Islet precursor cell (in vitro differentiated cells): ENCODE measurements around the gene FOXJ3.

Experiments
- DNase-seq: peaks from one replicate; pipeline ENCODE4 v3.0.0-alpha.2; 2018

FOXJ3 gene

DNA sequence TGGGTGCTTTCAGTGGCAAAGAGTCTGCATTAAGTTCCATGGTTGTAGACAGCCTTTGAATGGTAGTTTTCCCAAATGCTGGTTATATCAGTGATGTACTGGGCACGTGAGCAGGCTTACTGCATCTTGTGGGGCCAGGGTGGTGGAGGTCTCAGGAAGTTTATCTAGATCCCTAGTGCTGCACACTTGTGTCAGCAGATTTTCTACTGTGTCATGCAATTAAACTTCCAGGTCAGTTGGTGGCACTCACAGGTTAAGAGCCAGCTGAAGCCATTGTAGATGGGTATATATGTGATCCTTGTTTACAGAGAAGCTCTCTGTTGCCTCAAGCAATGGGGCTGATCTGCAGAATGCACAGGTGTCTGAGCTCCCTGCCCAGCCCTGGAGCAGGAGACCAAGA lies 33.0 kb downstream of the FOXJ3 start:
- DNase-seq = no peak

DNA sequence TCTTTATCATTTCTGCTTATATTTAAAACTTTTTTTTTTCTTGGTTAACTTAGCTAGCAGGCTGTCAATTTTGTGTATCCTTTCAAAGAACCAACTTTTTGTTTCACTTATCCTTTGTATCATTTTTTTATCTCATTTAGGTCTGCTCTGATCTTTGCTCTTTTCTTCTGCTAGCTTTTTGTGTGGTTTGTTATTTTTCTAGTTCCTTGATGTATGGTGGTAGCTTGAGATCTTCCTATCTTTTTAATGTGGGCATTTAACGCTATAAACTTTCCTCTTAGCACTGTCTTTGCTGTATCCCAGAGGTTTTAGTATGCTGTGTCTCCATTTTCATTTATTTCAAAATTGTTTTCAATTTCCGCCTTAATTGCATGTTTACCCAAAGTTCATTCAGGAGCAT lies 36.5 kb downstream of the FOXJ3 start:
- no peak for DNase-seq

DNA sequence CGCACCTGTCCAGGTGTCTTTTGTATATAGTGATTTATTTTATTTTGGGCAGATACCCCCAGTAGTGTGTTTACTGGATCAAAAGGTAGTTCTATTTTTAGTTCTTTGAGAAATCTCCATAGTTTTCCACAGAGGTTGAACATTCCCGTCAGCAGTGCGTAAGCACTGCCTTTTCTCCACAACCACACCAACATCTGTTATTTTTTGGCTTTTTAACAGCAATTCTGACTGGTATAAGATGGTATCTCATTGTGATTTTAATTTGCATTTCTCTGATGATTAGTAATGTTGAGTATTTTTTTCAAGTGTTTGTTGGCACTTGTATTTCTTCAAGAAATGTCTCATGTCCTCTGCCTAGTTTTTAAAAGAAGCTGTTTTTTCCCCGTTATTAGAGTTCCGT lies 39.2 kb downstream of the FOXJ3 start:
- no peak for DNase-seq

DNA sequence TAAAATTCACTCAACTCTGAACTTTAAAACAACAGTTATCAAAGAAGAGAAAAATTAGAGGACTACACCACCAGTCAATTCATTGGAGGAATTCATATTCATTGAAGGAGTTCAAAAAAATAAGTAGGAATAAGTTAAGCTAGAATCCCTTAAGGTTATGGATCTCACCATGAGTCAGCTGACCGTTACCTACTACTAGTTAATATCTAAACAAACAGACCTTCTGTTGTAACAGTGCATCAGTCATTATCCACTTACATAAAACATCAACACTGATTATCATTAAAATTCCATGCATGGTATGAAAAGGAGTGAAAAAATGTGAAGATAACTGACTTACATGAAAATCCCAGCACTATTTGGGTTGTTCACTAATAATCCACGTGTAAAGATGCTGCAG lies 44.9 kb downstream of the FOXJ3 start:
- no peak for DNase-seq

DNA sequence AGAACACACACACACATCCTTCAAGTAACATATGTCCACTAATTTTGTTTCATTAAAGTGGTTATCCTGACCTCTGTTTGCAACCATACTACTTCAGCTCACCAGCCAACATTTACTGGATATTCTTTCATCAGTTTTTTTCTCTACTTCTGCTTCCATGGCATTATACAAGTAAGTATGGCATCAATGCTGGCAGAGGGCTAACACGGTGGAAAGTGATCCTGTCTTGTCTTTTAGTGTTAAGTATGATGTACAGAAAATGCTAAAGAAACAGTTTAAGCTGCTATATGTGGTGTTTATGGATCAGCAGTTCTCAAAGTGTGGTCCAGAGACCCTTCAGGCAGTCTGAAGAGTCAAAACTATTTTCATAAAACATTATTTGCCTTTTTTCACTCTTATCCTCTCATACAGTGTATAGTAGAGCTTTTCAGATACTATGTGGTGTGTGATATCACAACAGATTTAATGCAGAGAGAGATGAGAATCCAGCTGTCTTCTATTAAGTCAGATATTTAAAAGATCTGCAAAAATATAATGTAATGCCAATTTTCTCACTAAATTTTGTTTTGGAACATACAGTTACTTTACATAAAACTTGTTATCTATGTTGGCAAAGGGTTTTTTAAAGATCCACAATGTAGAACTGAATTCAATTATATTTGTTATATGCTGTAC lies 46.6 kb downstream of the FOXJ3 start:
- no peak for DNase-seq

DNA sequence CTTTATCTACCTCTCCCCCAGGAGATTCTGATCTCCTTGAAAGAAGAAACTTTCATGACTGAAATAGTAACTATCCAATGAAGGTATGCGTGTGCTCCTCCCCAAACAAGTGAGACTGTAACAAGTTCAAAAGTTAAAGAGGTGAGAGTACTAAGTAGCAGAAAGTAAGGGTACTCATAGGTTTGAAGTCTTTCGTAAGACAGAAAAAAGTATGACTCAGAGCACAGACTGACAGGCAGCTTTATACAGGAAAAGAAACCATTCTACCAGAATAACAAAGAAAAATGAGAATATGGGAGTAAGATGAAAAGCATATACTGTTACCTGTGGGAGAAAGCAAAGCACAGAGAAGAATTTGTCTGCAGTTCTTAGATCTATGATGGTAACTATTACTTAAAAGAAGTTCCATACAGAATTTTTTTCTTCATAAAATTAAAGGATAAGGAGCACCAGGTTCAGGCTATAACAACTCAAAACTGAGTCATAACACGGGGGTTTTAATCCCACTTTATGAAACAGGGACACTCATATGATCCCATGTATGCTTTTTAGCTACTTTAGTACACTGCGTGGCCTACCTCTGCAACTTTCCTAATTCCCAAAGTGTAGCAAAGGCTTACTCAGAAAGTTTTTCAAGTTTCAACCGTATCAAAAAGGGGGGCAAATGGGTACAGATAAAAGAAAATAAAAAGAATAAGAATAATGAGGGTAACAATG lies 52.0 kb downstream of the FOXJ3 start:
- no peak for DNase-seq

DNA sequence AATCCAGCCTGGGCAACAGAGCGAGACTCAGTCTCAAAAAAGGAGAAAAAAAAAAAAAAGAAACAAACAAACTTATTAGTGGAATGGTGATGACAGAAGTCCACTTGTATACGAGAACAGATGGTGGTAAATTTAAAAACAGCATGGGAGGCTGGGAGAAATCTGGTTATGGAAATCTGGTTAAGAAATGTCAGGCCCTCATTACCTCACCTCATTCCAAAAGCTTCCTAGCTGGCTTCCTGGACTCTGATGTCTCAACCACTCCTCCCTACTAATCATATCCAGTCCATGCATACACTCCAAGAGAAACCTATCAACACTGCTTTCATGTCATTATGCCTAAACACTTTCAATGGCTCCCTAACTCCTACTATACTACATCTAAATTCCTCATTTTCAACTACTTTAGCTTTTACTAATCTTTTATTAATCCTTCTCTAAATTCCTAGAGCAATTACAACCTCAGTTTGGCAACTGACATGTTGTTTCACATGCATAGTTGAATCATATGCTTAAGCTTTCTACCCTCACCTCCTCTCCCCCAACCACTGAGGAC lies 52.9 kb downstream of the FOXJ3 start:
- no peak for DNase-seq

DNA sequence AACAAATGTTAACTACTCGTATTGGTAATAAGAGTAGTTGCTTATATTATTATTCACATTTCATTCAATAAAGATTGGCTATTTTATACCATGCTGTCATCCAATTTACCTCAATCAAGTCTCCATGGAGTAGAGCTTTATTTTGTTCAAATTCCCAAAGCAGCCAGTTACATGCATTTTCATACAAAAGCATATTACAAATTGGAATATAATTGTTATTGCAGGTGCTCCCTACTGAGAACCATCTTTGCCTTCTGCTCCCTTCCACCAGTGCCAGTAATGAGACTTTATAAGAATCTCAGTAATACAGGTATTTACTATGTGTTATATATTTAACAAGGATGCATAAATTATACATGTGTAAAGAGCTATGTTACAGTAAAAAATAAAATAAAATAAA lies 54.2 kb downstream of the FOXJ3 start:
- no peak for DNase-seq

DNA sequence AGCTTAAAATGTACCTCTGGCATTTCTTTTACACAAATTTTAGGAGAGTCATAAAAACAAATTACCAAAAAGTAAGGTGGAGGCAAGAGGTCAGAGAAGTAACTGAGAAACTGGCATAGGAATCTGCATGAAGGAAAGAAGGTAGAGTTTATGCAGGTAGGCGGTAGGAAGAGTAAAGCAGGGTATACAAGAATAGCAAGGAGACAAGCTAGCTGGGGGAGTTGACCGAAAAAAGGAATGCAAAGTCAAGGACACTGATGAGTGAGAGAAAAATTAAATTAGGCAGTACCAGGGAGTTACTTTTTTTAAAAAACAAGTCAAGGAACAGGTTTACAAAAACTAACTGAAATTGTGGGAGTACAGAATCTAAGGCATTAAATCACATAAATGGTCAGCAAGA lies 56.0 kb downstream of the FOXJ3 start:
- DNase-seq = no peak

DNA sequence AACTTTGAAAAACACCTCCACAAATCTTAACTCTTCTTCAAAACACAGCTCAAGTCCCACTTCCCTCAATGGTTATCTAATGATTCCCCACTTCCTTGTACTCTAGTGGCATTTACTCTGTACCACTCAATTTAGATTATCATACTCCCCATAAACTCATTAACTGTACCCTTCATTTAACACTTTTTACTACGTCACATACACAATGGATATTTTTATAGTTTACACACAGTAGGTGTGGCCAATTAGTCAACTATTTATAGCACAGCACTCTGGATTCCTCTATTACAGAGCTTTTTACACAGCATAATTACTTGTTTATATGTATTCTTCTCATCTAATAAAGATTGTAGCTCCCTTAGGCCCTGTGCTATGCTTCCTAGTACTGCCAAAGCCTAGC lies 62.1 kb downstream of the FOXJ3 start:
- no peak for DNase-seq

DNA sequence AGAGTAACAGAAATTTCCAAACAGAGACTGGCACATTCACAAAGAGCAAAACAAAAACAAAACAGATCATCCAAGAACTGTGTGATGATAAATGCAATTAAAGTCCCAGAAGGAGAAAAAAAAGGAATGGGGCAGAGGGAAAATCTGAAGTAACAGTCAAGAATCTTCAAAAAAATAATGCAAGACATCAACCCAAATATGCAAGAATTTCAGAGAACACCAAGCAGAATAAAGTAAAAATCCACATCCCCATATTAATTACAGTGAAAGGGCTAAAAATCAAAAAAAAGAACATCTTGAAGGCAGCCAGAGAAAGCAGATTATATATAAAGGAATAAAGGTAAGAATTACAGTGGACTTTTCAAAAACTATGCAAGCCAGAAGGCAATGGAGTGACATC lies 67.1 kb downstream of the FOXJ3 start:
- no peak for DNase-seq

DNA sequence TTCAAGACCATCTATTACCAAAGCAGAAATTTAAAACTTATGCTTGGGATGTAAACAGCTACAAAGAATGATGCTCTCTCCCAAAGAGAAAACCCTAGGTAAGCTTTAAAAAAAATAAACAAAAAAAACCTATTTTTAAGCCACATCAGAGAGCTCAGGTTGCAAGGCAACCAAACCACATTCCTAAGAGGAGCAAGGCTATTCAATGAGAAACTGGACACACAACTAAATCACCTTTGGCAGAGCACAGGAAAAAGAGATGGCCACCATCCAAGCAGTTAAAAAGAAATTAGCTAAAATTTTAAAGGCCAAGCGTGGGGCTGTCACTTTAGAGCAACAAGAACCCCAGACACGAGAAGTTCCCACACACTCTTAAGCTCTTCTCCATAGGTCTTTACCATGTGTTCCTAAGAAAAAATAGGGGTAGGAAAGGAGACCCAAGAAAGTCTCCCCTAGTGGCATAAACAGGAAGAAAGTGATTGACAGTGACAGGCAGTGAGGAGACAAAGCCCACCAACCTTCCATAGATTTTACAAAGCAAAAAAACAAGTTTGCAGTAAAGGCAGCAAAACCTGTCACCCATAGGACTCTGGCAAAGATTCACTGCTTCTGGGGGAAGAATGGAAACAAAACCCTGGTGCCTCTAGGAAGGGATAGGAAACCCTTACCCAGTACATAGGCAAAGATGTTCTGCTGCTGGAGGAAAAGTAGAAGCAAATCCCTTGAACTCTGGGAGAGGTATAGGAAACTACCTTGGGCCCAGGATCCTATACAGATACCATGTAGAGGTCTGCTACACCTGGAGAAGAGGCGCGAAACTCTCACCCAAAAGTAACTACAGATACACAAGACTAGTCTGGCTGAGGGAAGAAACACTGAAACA lies 68.5 kb downstream of the FOXJ3 start:
- DNase-seq = peak; percentile 53

DNA sequence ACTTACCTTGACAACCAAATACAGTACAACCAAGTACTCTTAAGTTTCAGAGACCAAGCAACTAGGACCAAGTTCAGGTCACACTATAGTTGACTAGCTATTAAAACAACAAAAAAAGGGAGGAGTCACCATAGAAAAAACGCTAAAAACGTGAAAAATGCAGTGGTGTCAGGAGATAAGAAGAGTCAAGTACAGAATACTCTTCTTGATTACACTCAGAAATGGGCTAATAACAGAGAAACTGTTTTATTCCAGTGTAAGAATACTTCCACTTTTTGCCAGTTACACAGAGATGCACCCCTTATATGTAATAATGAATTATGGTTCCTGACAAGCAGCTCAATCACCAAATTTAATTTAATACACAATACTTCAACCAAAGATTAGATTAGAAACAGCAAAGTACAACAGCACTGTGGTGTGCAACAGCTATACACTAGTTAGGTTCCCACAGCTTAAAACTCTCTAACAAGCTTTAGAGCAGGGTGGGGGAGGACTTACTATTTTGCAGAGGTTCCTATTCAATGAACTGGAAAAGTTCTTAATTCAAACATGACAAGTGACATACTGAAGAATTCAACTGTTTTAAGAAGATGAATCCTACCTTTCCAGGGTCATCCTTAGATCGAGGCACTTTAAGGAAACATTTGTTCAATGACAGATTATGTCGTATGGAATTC lies 70.4 kb downstream of the FOXJ3 start:
- no peak for DNase-seq

DNA sequence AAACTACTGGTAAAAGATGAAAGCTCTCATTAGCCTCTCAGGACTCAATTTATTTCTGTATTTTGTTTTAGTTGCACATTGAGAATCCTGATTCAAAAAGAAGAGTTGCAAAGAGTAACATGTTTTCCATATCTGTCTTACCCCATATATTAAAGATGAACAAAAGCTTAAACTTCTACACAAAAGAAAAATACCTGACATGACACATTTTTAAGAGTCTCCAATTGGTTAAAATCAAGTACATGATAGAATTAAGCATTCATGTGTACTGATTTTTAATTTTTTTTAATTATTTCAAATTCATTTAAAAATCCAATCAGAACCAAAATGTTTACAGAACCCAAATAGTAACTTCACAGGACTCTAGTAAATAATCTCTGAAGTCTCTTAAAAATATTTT lies 72.0 kb downstream of the FOXJ3 start:
- DNase-seq = no peak

DNA sequence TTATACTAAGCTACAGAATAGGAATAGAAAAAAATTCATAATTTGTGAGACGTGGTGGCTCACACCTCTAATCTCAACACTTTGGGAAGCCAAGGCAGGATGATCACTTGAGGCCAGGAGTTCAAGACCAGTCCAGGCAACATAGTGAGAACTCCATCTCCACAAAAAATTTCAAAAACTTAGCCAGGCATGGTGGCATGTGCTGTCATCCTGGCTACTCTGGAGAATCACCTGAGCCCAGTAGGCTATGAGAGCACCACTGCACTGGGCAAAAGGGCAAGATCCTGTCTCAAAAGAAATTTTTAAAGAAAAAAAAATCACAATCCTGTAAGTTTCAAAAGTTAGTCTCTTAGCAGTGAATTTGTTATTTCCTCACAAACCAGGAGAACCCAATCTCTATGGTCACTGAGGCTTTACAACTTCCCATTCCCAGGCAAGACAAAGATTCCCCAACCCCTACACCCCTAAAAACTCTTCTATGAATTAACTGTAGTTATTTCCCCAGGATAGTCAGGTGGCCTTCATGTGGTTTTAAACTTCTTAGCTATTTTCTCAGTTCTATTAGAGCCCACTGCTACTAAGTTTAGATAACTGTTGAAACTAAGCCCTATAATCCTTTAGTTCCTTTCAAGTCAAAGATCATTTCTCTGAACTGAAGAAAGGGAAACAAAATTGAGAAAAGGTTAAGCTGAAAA lies 74.5 kb downstream of the FOXJ3 start:
- no peak for DNase-seq

DNA sequence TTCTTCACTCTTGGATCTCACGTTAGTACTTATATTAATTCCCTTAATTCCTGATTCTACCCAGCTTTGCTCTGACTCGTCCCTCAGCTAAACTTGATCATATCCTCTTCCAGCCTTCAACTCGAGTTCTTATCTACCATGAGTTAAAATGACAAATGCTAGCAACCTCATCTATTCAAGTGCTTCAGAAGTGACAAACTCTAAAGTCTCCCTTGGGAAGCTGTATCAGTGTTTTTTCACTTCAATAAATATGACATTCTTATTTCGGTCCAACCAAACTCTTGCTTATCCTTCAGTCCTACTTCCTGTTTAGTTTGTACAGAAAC lies 75.3 kb downstream of the FOXJ3 start:
- DNase-seq = no peak

DNA sequence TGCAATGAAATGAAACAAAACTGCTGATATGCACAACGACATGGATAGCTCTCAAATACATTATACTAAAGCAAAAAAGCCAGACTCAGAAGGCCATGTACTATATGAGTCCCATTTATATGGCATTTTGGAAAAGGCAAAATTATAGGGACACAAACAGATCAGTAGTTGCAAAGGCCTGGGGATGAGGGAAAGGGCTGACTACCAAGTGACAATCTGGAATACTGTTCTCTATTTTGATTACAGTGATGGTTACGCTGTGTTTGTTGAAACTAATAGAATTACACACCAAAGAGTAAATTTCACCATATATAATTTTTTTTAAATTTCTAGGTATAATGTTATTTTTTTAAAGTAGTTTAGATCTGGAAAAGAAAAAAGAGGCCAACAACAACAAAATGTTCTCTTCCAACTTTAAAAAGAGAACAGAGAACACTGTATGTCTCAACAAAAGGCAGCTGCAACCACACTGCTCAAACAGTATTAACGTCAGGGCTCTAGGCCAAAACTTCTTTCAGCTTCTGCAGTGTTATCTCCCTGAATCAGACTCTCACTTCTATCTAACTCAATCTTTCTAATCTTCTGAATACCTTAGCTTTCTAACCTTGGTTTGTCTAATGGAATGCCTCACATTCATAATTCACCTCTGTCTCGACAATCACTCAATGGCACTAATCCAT lies 75.8 kb downstream of the FOXJ3 start:
- no peak for DNase-seq

DNA sequence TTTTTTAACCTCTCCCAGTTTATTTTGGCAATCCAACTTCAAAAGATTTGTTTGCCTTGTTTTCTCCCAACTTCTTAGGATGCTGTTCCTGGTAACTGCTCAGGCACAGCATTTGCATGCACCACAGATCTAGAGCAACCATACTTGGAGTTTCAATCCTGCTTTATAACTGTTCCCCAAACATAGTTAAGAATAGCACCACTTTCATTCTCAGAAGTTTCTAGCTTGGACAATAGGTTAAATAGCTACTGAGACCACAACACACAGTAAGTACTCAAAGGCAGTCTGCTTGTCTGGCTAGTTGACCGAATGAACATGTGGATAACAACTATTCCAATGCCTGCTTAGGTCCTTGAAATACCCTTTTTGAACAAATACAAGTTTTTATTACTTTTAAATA lies 76.8 kb downstream of the FOXJ3 start:
- no peak for DNase-seq

DNA sequence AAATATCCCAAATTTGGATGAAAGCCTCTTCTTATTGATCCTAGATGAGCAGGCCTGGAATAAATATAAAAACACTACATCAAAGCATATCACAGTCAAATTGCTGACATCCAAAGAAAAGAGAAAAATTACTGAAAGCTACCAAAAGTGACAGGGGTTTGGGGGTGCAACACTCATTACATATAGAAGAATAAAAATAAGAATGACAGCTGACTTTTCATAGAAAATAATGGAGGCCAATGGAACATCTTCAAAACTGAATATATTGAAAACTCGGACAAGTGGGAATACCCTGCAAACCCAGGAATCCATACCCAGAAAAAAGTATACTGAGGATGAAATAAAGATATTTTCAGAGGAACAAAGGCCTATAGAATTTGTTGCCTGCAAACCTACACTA lies 84.0 kb downstream of the FOXJ3 start:
- no peak for DNase-seq

DNA sequence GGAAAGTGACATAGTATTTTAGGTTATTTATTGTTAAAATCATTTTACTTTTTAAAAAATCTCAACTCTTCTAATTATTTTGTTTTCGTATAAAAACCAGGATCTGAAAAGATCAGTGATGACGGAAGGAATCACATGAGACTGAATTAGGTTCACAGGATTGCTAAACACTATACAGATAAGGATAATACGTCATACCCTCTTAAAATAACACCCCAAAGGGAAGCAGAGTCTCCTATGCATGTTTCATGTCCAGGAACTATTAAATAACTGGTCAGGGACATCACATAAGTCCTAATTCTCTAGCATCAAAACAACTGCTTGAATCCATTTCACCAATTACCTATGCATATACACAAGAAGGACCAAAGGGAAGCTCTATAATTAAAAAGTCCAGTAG lies 84.9 kb downstream of the FOXJ3 start:
- no peak for DNase-seq

DNA sequence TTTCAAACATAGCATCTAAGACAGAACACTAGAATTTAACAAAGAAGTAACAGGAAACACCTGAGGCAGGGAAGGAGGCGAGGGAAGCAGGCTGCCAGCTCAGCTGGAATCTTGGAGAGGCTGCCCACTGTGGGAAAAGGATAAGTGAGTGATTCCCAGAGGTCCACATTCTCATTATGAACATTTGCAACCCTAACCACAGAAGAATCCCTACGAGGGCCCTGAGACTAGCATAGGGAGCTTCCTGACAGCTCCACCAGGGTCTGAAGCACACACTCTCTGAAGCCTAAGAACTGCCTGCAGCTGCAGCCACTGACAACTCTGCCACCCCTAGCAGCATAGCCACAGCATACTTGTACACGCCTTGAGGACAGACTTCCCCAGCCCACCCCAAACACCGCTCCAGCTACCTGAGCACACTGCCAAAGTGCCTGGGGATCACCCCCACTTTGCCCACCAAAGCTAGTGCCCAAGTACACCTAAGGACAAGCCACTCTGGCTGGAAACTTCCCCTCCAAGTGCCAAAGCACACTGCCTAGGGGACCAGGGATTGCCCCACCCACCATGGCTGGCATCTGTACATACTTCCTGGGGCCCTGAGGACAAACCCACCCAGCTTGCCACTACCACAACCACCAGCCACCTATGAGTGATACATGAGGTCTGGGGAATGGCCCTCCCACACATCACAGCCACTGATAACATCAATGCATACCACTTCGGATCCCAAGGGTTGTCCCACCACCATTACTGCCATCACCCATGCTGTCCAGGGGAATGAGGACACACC lies 93.9 kb downstream of the FOXJ3 start:
- peak; percentile 43 for DNase-seq
